Stimulated activated CD4-positive, alpha-beta T cell treated with anti-CD3 and anti-CD28 coated beads, Interleukin-4, amount 100 ng/mL, for 48 hours (primary cell): ENCODE measurements around the gene C1R.

Experiments used
- DNase-seq, 2 donors: peaks; one replicate each; pipeline ENCODE4 v3.0.0-alpha.2; 2020; ENCODE audit warnings: low read depth in 2 of 2

The C1R gene

GRCh38 chr12:7092229-7092985 is at the start of gene C1R:
Gene C1R (minus strand): TSS chr12:7092445. CDS start chr12:7092388, 57 bp downstream.
- DNase-seq = peak; percentile 55 to 66

DNA sequence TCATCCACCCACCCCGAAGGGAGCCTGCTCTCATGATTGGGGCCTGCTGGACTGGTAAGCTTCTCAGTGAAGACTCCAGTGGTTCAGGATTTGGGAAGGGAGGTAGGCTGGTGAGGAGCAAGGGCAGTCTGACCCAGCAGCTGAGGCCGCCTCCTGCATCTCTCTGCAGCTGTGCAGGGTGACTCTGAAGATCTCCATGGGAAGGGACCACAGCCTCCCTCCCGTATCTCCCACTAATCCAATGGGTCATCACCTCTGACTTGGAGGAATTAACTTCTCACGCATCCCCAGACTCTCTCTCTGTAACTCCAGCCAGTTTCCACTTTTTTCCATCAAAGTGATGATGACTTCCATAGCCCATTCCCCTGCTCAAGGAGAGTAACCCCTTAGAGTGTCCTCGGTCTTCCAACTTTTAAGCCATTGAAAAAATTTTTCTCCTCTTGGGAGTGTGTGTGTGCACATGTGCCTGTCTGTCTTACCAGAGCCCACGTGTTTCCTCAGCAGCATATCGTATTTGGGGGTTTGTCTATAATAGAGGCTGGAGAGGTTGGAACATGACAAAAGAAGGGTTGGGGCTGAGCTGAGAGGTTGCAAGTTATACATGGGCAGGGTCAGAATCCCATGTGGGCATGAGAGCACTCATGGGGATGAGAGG is 49.2 kb upstream of the C1R start:
- DNase-seq = no peak

GRCh38 chr12:7139200-7139599 is 47.0 kb upstream of the C1R start:
- DNase-seq = no peak

DNA sequence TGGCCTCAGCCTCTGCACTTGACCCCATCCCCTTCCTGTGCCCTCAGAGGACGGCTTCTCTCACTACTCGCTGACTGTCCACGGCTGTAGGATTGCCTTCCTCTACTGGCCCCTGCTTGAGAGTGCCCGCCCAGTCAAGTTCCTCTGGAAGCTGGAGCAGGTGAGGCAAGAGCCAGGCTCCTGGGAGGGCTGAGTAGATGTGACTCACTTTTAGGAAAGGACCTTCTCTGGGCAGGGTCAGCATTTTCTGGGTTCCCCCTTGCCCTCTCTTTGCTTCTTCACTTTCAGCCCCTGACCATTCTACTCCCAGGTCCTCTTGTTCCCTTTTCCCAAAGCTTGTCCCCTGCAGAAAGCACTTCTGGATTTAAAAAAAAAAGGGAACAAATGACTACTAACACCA is 45.7 kb upstream of the C1R start:
- no peak for DNase-seq

GRCh38 chr12:7136676-7137075 is 44.4 kb upstream of the C1R start:
- DNase-seq = no peak

GRCh38 chr12:7136071-7136470 is 43.8 kb upstream of the C1R start:
- no peak for DNase-seq

GRCh38 chr12:7134396-7135166 is 42.3 kb upstream of the C1R start:
- DNase-seq = no peak

DNA sequence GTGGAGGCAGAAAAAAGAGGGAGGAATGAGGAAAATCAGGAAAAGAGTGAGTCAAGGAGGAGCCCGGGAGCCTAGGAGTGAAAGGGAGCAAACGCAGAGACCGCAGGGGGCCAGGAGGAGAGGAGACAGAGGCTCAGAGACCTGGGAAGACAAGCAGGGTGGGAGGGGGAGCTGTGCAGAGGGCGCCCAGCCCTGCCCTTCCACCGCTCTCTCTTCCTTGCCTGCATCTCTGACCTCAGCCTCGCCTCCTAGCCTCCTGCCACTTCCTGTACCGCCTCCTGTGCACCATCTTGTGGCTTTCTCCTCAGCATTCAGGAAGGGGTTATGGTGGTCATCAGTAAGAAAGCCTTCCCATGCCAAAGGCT is 39.2 kb upstream of the C1R start:
- no peak for DNase-seq

GRCh38 chr12:7130701-7131501 is 38.7 kb upstream of the C1R start:
- DNase-seq = peak; percentile 27 to 38

DNA sequence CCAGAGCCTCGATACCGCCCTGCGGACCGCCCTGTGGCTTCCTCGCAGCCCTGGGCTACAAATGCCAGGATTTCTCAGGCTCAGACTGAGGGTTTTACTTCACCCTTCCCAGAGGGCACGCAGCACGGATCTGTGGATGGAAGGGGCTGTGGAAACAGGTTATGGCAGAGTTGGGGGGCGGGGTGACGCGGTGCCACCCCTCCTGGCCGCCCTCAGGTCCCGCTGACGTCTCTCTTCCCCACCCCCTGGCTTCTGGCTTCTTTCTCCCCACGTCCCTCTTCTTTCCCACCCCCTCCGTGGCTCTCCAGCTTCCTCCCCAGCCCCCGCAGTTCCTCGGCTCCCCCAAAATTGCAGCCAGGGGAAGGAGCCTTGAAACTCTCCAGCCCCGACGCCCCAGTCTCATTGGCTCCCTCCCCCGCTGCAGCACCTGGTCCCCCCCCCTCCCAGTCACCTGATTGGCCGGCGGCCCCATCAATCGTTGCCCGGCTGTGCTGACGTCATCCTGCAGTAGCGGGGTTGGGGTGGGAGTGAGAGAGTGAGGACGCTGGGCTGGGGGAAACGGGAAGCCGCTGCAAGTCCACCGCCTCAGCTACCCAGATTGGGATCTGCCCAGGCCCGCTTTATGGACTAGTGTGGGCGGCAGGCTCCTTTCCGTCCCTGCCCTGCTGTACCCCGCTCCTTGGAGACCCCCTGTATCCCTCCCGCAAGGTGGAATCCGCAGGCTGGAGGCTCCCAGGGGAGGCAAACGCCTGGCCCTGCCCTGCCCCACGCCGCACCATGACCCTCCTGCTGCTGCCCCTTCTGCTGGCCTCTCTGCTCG is 37.8 kb upstream of the C1R start, which contains the start of gene CLSTN3:
Gene CLSTN3 (plus strand): TSS at position 500 of the 820 bp plus-strand sequence. CDS start 278 bp downstream, at position 778.
- peak; percentile 75 to 76 for DNase-seq

DNA sequence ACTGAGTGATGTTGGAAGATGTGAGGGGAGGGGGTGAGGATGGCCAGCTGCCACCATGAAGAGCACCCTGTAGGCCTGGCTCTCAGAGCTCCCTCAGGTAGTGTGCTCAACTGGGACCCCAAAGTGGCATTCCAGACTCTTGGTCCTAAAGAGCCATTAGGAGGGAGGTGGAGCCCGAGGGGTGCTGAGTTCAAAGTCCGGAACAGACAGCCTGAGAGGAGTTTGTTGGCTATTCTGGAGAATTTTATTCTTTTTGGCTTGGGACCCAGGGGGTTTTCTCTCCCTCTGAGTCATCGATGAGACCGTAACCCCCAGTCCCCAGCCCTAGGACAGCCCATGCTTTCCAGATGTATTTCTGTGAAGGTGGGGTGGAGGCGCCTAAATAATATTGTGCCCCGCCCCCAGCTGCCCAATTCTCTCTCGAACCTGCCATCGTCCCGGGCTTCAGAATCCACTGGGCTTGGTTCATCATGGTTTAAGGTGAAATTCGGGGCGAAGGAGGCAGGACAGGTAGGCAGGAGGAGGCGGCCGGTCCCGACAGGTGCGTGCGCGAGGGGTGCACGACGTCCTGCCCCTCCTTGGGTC is 37.1 kb upstream of the C1R start:
- DNase-seq = no peak

DNA sequence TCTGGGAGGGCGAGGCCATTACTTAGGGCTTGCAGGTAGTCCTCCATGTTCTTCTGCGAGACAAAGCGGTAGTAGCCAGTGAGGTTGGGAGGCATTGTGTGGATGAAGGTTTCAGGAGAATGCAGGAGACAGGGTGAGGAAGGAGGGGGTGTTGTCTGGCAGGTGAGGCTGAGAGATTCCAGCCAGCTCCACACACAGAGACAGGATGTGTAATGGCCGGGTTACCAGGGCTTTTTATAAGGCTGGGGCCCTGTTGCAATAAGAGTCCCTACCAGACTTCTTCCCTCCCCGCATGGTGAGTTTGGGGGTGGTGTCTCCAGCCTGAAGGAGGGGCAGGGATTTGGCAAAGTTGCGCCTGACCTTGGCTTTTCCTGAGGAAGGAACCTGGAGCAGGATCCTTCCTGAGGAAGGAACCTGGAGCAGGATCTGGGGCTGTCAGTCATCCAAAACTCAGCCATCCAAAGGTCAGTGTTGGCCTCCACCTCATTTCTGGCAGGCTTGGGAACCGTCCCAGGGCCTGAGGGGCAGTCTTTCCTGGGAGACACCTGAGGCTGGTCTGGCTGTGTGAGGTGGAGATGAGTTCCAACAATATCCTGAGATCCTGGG is 36.5 kb upstream of the C1R start, which contains the start of gene RBP5:
Gene RBP5 (minus strand): TSS at position 209 of the 606 bp plus-strand sequence. CDS start 114 bp downstream, at position 95.
- no peak for DNase-seq

GRCh38 chr12:7127916-7128626 is 35.8 kb upstream of the C1R start:
- no peak for DNase-seq

DNA sequence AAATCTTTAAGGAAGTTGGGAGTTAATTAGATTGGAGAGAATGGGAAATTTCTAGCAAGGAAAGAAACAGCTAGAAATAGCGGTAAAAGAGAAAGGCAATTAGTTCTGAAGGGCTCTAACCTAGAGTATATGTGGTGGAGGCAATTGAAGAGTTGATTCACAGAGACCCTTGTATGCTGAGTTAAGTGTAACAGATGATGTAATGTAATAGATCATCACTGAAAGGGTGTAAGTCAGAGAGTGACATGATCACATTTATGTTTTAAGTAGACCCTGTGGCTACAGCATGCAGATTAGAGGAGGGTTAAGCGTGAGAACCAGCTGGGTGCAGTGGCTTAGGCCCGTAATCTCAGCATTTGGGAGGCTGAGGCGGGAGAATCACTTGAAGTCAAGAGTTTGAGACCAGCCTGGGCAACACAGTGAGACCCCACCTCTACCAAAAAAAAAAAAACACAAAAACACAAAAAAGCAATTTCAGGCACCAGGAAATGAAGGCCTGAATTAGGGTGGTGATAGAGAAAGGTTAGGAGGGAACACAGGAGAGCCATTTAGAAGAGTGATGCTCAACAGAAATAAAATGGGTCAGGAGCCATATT is 33.5 kb upstream of the C1R start:
- DNase-seq = no peak

GRCh38 chr12:7123806-7124522 is 31.7 kb upstream of the C1R start:
- DNase-seq = no peak

- no peak for DNase-seq
Measured at GRCh38 chr12:7122811-7123769, 30.8 kb upstream of the C1R start.

DNA sequence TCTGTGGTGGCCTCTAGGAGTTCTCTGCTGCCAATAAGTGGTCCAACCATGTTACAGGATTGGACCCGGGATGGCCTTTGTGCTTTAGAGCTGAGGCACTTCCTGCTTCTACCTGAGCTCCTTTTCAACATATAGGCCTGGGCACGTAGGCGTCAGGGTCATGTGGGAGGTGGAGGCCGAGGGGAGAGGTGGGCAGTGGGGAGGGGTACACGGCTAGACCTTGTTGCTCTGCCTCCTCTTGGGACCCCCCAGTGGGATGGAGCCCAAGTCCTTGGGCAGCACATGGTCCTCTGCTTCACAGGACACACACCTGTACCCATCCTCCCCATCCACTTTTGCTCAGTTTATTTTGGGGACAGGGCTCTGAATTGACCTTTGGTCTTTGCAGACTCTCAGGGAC is 29.1 kb upstream of the C1R start:
- DNase-seq = no peak
